KBM-7 (cell line): ENCODE measurements around the gene FAM237A.
A peak's percentile ranks its signal among the peaks of the same experiment; 100 is the strongest.

Experiments used
- DNase-seq: peaks from one replicate; pipeline ENCODE4 v3.0.0-alpha.2; 2015
- in situ Hi-C: fragments of 300-500 bp; cut with MboI; formaldehyde crosslinking; loops from 2 replicates; pipeline ENCODE4 v1.14.3; 2020; ENCODE audit warnings: low sequenced_read_pairs, low pct_unique_long_range_greater_than_20kb, mixed read lengths

Gene FAM237A

GRCh38 chr2:206642075-206643025, at the start of gene FAM237A:
FAM237A (plus strand) TSS chr2:206642487; CDS start chr2:206644237, 1,750 bp downstream.
- in situ Hi-C loops, result no loop called here
- DNase-seq, result peak; percentile 12

DNA sequence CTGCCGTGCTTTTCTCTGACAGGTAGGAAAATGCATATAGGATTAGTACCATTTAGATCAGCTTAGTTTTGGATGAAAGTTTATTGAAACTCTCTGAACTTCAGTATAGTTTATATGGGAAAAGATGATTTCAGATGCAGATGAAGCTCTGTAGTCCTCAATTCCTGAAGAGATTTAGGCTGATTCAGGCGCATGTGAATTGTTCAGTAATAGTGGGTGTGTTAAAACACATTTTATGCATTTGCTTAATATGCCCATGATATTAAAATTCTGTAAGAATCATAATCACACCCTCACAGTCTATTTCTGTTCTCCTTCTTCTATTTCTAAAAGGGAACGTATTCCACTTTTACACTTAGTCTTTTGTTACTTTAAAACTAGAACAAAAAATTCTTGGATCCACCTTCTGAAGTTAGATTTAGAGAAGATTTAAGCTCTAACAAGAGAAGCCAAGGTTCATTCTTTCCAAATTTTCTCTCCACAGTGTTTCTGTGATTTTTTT, 44.5 kb upstream of the FAM237A start:
- in situ Hi-C loops, result no loop called here
- DNase-seq, result no peak

DNA sequence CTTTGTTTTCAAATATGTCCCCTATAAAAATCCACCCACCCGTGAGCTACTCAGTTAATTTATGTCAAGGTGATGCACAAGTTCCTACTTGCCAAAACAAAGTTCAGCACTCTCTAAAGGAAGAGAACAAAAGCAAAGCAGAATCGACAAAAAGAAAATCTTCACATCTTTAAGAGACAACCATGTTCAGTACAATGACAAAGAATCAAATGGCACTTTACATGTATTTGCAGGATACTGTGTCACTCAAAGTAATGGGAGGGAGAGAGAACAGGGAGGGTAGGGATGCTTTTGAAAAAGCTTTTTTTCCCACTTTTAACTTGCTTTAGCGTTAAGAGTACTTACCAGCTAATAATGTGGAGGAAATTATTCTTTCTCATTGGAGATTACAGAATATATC, 39.0 kb upstream of the FAM237A start:
- in situ Hi-C loops, result no loop called here
- no peak for DNase-seq

DNA sequence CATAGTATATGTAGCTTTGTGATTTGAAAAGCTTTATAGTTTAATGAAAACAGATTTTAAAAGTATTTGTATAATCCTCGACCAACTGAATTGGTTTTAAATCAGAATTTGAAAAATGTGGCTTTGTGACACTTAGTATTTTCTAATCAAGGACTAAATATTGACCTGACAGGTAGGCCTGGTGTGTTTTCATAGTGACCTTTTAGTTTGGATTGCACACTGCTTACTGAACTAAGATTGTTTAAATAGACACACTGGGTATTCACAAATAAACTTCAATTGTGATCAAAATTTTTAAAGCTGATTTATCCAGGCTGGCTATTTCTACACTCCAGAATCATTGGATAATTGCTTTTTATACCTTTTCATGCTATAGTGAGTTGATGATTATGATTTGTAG, 31.8 kb upstream of the FAM237A start:
- in situ Hi-C loops, result no loop called here
- no peak for DNase-seq

DNA sequence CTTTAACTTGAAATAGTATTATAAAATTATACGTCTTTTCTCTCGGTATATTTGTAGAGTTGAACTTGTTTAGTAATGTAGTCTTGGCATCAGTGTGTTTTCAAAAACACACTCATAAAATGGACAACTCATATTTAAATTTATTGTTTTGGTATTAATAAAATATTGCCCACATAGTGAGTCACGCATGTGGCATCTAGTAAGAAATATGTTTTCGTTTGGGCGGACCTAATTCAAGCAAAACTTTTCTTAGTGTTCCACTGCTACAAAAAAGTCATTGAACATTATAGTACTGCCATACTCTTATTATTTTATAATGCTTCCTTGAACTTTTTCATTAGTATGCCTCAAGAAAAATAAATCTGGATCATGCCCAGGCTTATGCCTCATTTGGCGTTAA, 31.1 kb upstream of the FAM237A start:
- DNase-seq, result no peak
- in situ Hi-C loops, result no loop called here

DNA sequence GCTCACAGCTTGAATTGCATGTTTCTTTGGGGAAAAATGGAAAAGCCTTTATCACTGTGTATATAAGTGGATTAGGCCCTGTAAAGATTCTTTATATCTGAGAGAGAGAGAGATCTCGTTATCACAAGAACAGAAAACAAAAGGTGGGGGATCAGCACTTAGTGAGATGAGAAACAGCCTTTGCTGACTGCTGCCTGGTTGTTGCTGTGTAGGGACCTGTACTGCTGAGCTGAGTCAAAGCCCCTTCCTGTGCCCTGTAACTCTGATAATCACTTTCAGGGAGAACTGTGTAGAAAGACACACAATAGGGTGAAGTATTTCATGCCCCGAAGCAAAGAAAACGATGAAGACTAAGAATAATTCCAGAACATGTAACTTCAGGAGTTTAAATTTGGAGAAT, 30.6 kb upstream of the FAM237A start:
- in situ Hi-C loops, result no loop called here
- DNase-seq, result no peak

DNA sequence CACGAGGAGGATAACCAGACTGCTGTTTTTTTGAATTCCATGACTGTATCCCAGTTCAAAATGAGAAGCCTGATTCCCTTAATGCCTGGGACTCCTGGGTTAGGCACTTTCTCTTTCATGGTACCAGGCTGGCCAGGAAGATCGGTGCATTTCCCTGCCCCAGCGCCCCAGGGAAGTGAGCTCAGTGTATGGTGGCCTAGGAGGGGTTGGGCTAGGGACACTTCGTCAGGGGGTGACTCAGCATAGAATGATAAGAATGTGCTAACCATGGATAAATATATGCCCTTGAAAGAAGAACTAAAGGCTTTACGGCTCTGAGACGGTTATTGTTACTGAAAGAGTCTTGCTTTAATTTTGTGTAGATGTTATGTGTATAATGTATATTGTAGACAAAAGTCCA, 27.5 kb upstream of the FAM237A start:
- no peak for DNase-seq

DNA sequence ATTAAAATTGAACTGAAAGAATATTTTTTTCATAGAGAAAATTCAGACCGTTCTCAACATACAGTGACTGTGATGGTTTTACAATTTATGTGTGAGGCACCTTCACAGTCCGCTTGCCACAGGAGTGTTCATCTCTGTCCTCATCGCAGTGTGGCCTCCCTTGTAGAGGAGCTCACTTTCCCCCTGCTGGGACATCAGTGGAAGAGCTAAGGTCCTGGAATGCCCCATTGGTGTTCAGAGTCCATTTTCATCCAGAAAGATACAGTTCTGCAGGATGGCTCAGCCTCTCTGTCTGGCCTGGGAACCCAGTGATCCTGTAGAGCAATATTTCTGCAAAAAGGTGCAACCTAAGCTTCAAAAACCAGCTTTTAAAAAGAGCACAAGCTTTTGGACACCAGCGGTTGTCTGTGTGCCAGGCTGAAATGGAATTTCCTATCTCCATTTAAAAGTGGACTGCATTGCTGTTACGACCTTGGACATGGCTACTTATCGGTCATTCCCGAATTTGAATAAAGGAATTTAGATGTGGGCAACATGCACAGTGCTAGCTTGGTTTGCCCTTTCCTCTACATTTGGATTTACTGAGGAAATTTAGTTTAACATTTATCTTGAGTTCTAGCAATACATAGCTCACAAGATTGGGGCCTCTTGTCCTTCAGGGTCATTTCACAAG, 26.7 kb upstream of the FAM237A start:
- in situ Hi-C loops, result no loop called here
- no peak for DNase-seq

More for the DNA sequence above, 27.5 kb upstream of the FAM237A start:
- in situ Hi-C loops, result no loop called here

GRCh38 chr2:206616151-206616550, 26.1 kb upstream of the FAM237A start:
- no peak for DNase-seq
- in situ Hi-C loops, result no loop called here

DNA sequence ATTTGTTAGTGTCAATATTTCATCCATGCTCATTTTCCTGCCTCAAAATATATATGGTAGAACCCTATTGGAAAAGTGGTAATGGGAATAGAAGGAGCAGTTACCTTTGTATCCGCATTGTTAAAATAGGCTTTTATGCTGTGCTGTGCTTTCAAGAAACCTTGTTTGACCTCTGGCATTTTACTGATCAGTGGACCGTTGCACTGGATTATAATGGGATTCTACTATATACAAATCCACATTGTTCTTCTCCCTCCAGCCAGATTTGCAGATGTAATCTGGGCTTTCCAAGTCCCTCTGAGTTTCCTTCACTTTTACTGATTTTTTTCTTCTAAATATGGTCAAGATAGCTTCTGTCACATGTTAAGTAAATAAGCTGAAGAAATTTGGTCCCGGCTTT, 23.3 kb upstream of the FAM237A start:
- in situ Hi-C loops, result no loop called here
- DNase-seq, result no peak

- in situ Hi-C loops, result no loop called here
- DNase-seq, result no peak
Measured at GRCh38 chr2:206626108-206626507, 16.2 kb upstream of the FAM237A start.

DNA sequence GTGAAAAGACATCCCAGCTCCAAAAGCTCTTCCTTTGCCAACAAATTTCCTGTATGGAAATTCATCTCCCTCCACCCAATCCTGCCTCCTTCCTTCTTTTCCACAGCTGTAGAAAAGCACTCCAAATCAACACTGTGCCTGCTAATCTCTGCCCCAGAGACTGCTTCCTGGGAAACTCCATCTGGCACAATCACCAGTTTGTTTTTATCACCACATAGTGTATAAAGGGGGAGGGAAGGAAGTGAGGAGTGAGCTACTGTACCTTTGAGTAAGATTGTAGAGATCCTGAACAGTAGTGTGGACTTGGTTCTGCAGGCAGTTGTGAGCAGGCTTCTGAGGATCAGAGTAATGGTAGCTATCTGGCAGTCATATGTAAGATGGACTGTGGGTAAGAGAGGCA, 14.7 kb upstream of the FAM237A start:
- DNase-seq, result no peak
- in situ Hi-C loops, result no loop called here

DNA sequence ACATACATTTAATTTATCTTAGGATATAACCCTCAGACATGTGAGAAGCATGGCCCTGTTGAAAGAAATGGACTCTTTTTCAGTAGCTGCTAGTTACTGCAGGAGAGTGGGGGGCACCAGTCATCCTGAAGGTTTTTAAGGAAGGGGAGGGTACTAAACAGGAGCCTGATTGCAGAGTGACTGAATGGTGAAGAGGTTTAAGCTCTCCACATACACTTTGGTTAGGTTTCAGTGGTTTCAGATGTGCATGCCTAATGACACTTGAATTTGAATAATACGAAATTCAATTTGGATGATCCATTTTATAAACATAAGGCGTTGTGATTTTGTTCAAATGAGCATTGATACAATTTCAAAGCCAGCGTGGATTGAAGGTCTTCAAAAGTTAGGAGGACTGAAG, 10.9 kb upstream of the FAM237A start:
- in situ Hi-C loops, result no loop called here
- DNase-seq, result no peak

GRCh38 chr2:206635015-206635414, 7.3 kb upstream of the FAM237A start:
- in situ Hi-C loops, result no loop called here

DNA sequence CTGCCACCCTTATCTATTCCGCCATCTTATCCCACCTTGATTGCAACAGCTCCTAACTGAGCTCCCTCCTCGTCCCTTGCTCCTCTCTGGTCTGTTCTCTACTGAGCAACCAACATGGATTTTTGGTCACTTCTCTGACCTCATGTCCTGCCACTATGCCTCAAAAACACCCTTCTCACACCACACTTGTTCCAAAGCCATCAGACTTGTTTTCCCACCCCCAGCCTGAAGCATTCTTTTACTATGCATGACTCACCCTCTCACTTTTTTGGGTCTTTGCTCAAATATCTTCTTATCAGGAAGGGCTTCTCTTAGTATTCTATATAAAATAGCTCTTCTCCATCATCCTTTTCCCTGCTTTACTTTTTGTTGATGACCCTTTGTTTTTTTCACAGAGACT, 2.7 kb upstream of the FAM237A start:
- DNase-seq, result no peak
- in situ Hi-C loops, result no loop called here

More at GRCh38 chr2:206635015-206635414, 7.3 kb upstream of the FAM237A start:
- no peak for DNase-seq

GRCh38 chr2:206641226-206641625, 1.1 kb upstream of the FAM237A start:
- no peak for DNase-seq
- in situ Hi-C loops, result no loop called here

DNA sequence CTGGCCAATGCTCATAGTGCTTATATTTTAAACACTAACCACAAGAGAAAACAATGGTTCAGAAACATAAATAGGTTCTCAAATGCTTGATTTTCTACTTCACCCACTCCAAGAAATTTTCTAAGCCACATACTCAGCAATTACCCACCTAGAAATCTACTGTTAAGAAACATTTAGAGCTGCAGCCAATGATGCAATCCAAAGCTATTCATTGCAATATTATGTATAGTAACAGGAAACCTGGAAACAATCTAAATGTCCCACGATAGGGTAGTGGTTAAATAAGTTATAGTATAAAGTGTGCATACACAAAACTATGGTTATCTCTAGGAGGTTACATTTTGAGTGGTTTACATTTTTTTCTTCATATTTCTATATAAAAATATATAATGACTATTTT, 5.7 kb downstream of the FAM237A start:
- in situ Hi-C loops, result no loop called here
- DNase-seq, result no peak

DNA sequence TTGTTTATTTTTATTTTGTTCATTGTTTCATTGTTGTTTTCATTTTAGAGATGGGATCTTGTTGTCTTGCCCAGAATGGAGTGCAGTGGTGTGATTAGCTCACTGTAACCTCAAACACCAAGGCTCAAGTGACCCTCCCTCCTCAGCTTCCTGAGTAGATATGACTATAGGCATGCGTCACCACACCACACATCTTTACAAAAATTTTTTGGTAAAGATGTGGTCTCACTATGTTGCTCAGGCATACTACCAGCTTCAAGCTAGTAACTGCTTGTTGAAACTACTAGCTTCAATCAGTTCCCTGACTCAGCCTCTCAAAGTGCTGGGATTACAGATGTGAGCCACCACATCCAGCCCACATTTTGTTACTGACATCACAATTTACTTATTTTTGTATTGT, 14.8 kb downstream of the FAM237A start:
- no peak for DNase-seq
- in situ Hi-C loops, result loop anchor here (25.0 kb wide), 1 partner anchor 805 kb away; no protein-coding TSS in a partner anchor

- DNase-seq, result no peak
- in situ Hi-C loops, result loop anchor here (25.0 kb wide), 1 partner anchor 797 kb away; no protein-coding TSS in a partner anchor
Measured at GRCh38 chr2:206665251-206665650, 23.0 kb downstream of the FAM237A start.
